CD4-positive, alpha-beta T cell treated with Interleukin-17A for 1 hour (primary cell): ENCODE data around the gene UBQLNL.

Experiments used
- DNase-seq: peaks from one replicate; pipeline ENCODE4 v3.0.0-alpha.2; 2020

The UBQLNL gene

GRCh38 chr11:5505363-5506048 lies 11.0 kb downstream of the UBQLNL start:
- no peak for DNase-seq

GRCh38 chr11:5504403-5504921 lies 12.0 kb downstream of the UBQLNL start:
- no peak for DNase-seq

- DNase-seq = no peak
Observed at GRCh38 chr11:5500393-5500801, 16.1 kb downstream of the UBQLNL start.

DNA sequence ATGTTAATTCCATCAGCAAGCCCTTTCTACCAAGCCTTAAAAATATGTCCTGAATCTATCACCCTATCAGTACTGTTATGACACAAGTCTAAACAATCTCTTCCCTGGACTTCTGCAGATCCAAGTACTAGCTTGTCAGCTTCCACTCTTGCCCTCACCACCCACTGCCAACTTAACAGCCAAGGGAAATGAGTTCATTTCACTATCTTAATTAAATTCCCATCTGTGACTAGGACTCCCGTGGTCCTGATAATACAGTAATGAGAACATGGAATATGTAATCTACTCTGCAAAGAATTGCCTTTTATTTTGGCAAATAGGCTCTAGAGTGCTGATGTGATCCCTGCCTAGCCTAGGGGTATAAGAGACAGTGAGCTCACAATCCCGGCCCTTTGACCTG lies 16.8 kb downstream of the UBQLNL start:
- DNase-seq = no peak

DNA sequence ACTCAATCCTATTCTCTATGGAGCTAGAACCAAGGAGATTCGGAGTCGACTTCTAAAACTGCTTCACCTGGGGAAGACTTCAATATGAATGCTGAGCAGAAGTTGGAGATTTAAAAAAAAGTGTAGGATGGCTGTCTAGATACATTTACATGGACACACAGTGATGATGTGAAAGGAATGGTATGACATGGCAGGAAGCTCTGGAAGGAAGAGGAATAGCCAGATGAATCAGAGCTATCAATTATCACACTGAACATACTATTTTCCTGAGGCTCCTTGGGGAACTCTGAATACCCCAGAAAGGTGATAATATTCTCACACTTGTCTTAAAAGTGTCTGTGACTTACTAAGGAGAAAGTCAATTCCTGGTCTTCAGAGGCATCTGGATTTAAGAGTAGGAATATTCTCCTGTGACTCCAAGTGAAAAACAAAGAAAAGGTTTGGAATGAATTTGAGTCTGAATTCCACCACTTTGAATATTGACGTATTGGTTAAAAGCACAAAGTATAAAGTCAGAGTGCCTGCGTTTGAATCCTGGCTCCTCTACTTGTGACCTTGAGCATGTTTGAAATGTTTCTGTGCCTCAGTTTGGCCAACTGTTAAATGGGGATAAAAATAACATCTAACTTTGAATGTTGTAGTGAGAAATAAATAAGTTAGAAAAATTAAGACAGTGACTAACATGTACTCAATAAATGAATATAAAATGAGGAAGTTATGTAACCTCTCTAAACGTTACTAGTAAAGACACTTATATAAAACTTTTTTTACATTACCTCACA lies 26.7 kb downstream of the UBQLNL start:
- no peak for DNase-seq

GRCh38 chr11:5488798-5489399 lies 27.6 kb downstream of the UBQLNL start:
- no peak for DNase-seq

- DNase-seq = no peak
Observed at GRCh38 chr11:5488385-5488784, 28.1 kb downstream of the UBQLNL start, which contains the start of gene OR52D1. Gene OR52D1, plus strand, starts transcription at chr11:5488685. Its CDS starts 22 bp downstream, at chr11:5488707.

DNA sequence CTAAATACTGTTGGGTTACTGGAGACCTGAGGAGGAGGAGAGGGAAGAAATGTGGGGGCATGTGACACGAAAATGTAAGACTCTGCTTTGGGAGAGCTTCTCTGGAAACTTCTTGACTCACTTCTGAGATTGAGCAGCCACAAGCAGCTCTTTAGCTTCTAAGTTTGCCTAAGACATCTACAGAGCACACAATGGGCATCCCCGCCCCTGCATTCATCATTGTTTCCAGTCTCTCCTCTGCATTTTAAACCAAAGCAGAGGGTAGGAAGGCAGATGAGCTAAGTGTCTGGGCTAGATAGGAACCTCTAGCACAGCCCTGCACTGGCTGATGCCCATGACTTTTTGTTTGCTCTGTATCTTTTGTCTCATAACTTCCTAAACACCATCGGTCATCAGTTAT lies 30.1 kb downstream of the UBQLNL start:
- DNase-seq = no peak

DNA sequence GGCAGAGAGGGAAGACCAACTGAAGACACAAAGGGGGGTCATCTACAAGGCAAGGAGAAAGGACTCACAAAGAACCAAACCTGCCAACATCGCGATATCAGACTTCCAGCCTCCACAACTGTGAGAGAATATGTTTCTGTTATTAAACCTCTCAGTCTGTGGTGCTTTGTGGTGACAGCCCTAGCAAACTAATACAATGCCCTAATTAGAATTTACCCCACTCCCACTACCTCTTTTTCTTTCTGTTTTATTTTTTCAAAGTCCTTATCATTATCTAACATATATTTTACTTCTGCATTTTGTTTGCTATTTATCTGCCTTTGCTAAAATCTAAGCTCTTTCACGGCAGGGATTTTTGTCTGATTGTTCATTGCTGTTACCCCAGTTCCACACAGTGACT lies 30.5 kb downstream of the UBQLNL start:
- no peak for DNase-seq

- DNase-seq = peak; percentile 49
Observed at GRCh38 chr11:5476186-5476819, 40.2 kb downstream of the UBQLNL start.

- no peak for DNase-seq
Observed at GRCh38 chr11:5473921-5474320, 42.6 kb downstream of the UBQLNL start.

GRCh38 chr11:5467527-5467926 lies 49.0 kb downstream of the UBQLNL start:
- DNase-seq = no peak
